Measurements from ENCODE around the gene ZFAND3.
"Not testable (repeated sequence)": the region's sequence is repeated elsewhere in the genome, so short reads cannot be mapped to it uniquely, and the experiment has no call there.

The ZFAND3 gene

GRCh38 chr6:38100380-38100779 lies 280.9 kb downstream of the ZFAND3 start:
- no peak for FAIRE-seq

- FAIRE-seq = no peak
Measured at GRCh38 chr6:38103921-38104320, 284.4 kb downstream of the ZFAND3 start.

GRCh38 chr6:38105066-38105465 lies 285.5 kb downstream of the ZFAND3 start:
- no peak for FAIRE-seq

- no peak for FAIRE-seq
Measured at GRCh38 chr6:38107073-38107472, 287.5 kb downstream of the ZFAND3 start.

GRCh38 chr6:38110481-38110971 lies 291.0 kb downstream of the ZFAND3 start:
- FAIRE-seq = peak; percentile 51

GRCh38 chr6:38112181-38112580 lies 292.7 kb downstream of the ZFAND3 start:
- no peak for FAIRE-seq

GRCh38 chr6:38113825-38114576 lies 294.5 kb downstream of the ZFAND3 start:
- FAIRE-seq = no peak

- FAIRE-seq = no peak
Measured at GRCh38 chr6:38114976-38115625, 295.6 kb downstream of the ZFAND3 start.

- no peak for FAIRE-seq
Measured at GRCh38 chr6:38115626-38116008, 296.1 kb downstream of the ZFAND3 start.

GRCh38 chr6:38116248-38116647 lies 296.7 kb downstream of the ZFAND3 start:
- FAIRE-seq = no peak

GRCh38 chr6:38117281-38117680 lies 297.8 kb downstream of the ZFAND3 start:
- no peak for FAIRE-seq

GRCh38 chr6:38118791-38119365 lies 299.4 kb downstream of the ZFAND3 start:
- FAIRE-seq = no peak

- no peak for FAIRE-seq
Measured at GRCh38 chr6:38119516-38119915, 300.0 kb downstream of the ZFAND3 start.

GRCh38 chr6:38124224-38124926 lies 304.8 kb downstream of the ZFAND3 start:
- not testable (repeated sequence) for FAIRE-seq

GRCh38 chr6:38127284-38127683 lies 307.8 kb downstream of the ZFAND3 start:
- no peak for FAIRE-seq

GRCh38 chr6:38131527-38131965 lies 312.0 kb downstream of the ZFAND3 start:
- FAIRE-seq = no peak

- FAIRE-seq = no peak
Measured at GRCh38 chr6:38133932-38134703, 314.6 kb downstream of the ZFAND3 start.

GRCh38 chr6:38134704-38135088 lies 315.2 kb downstream of the ZFAND3 start:
- FAIRE-seq = no peak

- FAIRE-seq = no peak
Measured at GRCh38 chr6:38136547-38136946, 317.0 kb downstream of the ZFAND3 start.

- no peak for FAIRE-seq
Measured at GRCh38 chr6:38137608-38138265, 318.2 kb downstream of the ZFAND3 start.

- FAIRE-seq = no peak
Measured at GRCh38 chr6:38138374-38138773, 318.8 kb downstream of the ZFAND3 start.

- FAIRE-seq = peak; percentile 13
Measured at GRCh38 chr6:38141085-38141484, 321.6 kb downstream of the ZFAND3 start.
